Placental epithelial cell (primary cell): ENCODE results near the gene KHDRBS1. TPM values are rescaled to one million over a fixed set of nuclear protein-coding genes. Genes with fewer than 3 reads are reported as not detected.

Experiments used
- small RNA-seq: library from RNA; depleted of rRNA; stranded (forward); fragments of <200 nt; gene quantifications from one replicate; pipeline ENCODE3, GENCODE V24; 2012
- total RNA-seq: library from RNA; depleted of rRNA; stranded (reverse); fragments of >200 nt; gene quantifications from 2 replicates; pipeline ENCODE4 v1.2.3, GENCODE V29; 2012

Gene KHDRBS1
- total RNA-seq, result 49.5 and 52.6 TPM in 2 replicates

GRCh38 chr1:32013386-32014198, at the start of gene KHDRBS1:
Gene KHDRBS1 (plus strand): TSS chr1:32013868. CDS start chr1:32013996, 128 bp downstream.

GRCh38 chr1:32072622-32073298, 59.1 kb downstream of the KHDRBS1 start, which contains the start of gene TMEM39B:
Gene TMEM39B (plus strand): TSS chr1:32072939. CDS start chr1:32073048, 109 bp downstream.

Small RNA genes lying within 50 kb of the gene (small RNA-seq; reads per million reads assigned to genes)
- gene MIR5585 (not detected), gene RF00017 (not detected)

Other genes starting within 250 kb of the KHDRBS1 start
- gene ADGRB2, start 249.5 kb upstream of the KHDRBS1 start, total RNA-seq, result 1.8 and 4.3 TPM in 2 replicates
- gene SPOCD1, start 197.8 kb upstream of the KHDRBS1 start, total RNA-seq, result 0.54 and 0.79 TPM in 2 replicates
- 168 and 335 TPM in 2 replicates for gene PTP4A2, start 75.5 kb upstream of the KHDRBS1 start, total RNA-seq
- 6.3 and 8.9 TPM in 2 replicates for gene TMEM39B, start 59.1 kb downstream of the KHDRBS1 start, total RNA-seq
- 40.0 and 65.5 TPM in 2 replicates for gene KPNA6, start 94.2 kb downstream of the KHDRBS1 start, total RNA-seq
- gene TXLNA, start 165.8 kb downstream of the KHDRBS1 start, total RNA-seq, result 53.4 and 62.5 TPM in 2 replicates
- 12.5 and 18.1 TPM in 2 replicates for gene CCDC28B, start 186.7 kb downstream of the KHDRBS1 start, total RNA-seq
- gene IQCC, start 191.8 kb downstream of the KHDRBS1 start, total RNA-seq, result 0.54 and 0.79 TPM in 2 replicates
- gene DCDC2B, start 195.2 kb downstream of the KHDRBS1 start, total RNA-seq, result not detected in 2 replicates
- gene TMEM234, start 208.5 kb downstream of the KHDRBS1 start, total RNA-seq, result 19.4 and 29.1 TPM in 2 replicates
- 163 and 360 TPM in 2 replicates for gene EIF3I, start 208.5 kb downstream of the KHDRBS1 start, total RNA-seq
- gene FAM167B, start 233.4 kb downstream of the KHDRBS1 start, total RNA-seq, result 1.2 TPM in 1 of 2 replicates, not detected in the other
- 1.2 and 2.4 TPM in 2 replicates for gene LCK, start 237.4 kb downstream of the KHDRBS1 start, total RNA-seq